Liver (tissue), 3 donors: ENCODE results near the gene CCNC.

Experiments used
- GABPA ChIP-seq, 2 donors: IDR thresholded peaks in 1 of 2; conservative IDR thresholded peaks in 1 of 2; 2 replicates each; pipeline ENCODE4 v1.6.1; 2016; ENCODE audit warnings: antibody characterized with exemption in 2 of 2, mild to moderate bottlenecking in 1 of 2, moderate library complexity in 1 of 2
- JUND ChIP-seq, 2 donors: IDR thresholded peaks; 2 replicates each; pipeline ENCODE4 v1.6.1; 2016; ENCODE audit warnings: antibody characterized with exemption in 2 of 2
- RAD21 ChIP-seq, 2 donors: IDR thresholded peaks; 2 replicates each; pipeline ENCODE4 v1.6.1; 2016; ENCODE audit warnings: antibody characterized with exemption in 2 of 2, mild to moderate bottlenecking in 2 of 2
- SP1 ChIP-seq: IDR thresholded peaks from 2 replicates; pipeline ENCODE4 v1.6.1; 2018; ENCODE audit warnings: antibody characterized with exemption, mild to moderate bottlenecking
- TF ChIP-seq, protein P1 (sequence below): fragments of 150-350 bp; IDR thresholded peaks from 2 replicates; pipeline ENCODE4 v1.5.1; 2017; ENCODE audit warnings: improper control_type of control experiment, low read depth, low read length; ENCODE audit not compliant: missing input control
- TF ChIP-seq, protein P2 (sequence below): IDR thresholded peaks from 2 replicates; pipeline ENCODE4 v1.6.1; 2016; ENCODE audit warnings: antibody characterized with exemption
- donor health status: healthy.
- donor health status: healthy.

DNA sequence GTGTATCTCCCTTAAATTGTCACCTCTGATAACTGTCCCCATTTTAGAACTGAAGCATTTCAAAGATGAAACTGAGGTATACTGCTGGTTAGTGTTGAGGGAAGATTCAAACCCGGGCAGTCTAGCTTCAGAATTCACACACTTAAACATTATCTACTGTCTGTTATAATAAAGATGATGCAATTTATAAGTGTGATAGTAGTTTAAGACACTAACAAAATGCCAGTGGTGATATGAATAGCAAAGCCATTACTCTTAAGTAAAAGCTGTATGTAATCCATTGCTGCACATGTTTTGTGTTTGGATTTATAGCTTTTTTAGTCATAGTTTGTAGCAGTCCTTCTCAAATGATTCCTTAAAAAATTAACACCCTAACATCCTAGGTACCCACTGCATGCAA, 73.0 kb downstream of the CCNC start:
- TF ChIP-seq, protein P1, sequence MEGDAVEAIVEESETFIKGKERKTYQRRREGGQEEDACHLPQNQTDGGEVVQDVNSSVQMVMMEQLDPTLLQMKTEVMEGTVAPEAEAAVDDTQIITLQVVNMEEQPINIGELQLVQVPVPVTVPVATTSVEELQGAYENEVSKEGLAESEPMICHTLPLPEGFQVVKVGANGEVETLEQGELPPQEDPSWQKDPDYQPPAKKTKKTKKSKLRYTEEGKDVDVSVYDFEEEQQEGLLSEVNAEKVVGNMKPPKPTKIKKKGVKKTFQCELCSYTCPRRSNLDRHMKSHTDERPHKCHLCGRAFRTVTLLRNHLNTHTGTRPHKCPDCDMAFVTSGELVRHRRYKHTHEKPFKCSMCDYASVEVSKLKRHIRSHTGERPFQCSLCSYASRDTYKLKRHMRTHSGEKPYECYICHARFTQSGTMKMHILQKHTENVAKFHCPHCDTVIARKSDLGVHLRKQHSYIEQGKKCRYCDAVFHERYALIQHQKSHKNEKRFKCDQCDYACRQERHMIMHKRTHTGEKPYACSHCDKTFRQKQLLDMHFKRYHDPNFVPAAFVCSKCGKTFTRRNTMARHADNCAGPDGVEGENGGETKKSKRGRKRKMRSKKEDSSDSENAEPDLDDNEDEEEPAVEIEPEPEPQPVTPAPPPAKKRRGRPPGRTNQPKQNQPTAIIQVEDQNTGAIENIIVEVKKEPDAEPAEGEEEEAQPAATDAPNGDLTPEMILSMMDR, result no peak
- no peak for TF ChIP-seq SP1
- no peak for TF ChIP-seq JUND (IDR thresholded peaks at IDR 0.05)
- TF ChIP-seq GABPA (IDR thresholded peaks at IDR 0.05 in 1 of 2, conservative IDR thresholded peaks at IDR 0.05 in 1 of 2), result no peak
- no peak for TF ChIP-seq RAD21 (IDR thresholded peaks at IDR 0.05)
- TF ChIP-seq, protein P2, sequence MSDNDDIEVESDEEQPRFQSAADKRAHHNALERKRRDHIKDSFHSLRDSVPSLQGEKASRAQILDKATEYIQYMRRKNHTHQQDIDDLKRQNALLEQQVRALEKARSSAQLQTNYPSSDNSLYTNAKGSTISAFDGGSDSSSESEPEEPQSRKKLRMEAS, result no peak
